PFSK-1 (cell line): ENCODE data around the gene XBP1.

ENCODE experiments used
- FOXP2 ChIP-seq: optimal IDR thresholded peaks from 2 replicates; pipeline ENCODE3; 2011; ENCODE audit warnings: borderline replicate concordance, control low read depth, inconsistent platforms; ENCODE audit not compliant: insufficient read depth; ENCODE audit errors: extremely low read length, extremely low read depth
- POLR2AphosphoS5 ChIP-seq: IDR thresholded peaks from 2 replicates; pipeline ENCODE4 v1.6.1; 2012; ENCODE audit warnings: low read depth, mild to moderate bottlenecking, control low read depth, low read length, moderate library complexity
- REST ChIP-seq, 2 experiments: IDR thresholded peaks; 2 replicates each; pipeline versions ENCODE4 v1.6.1 to v1.8.0; 2011 to 2012; ENCODE audit warnings: low read depth in 2 of 2, low read length in 2 of 2, control low read depth in 1 of 2, inconsistent platforms in 1 of 2, mild to moderate bottlenecking in 1 of 2, moderate library complexity in 1 of 2; ENCODE audit not compliant: insufficient read depth in 1 of 2
- SIN3A ChIP-seq: IDR thresholded peaks from 2 replicates; pipeline ENCODE4 v1.6.1; 2012; ENCODE audit warnings: mild to moderate bottlenecking, low read length, moderate library complexity, borderline replicate concordance; ENCODE audit not compliant: insufficient read depth
- TAF1 ChIP-seq: IDR thresholded peaks from 2 replicates; pipeline ENCODE4 v1.6.1; 2012; ENCODE audit warnings: low read length, control low read depth, borderline replicate concordance; ENCODE audit not compliant: insufficient read depth

- no peak for TF ChIP-seq POLR2AphosphoS5
- TF ChIP-seq SIN3A, result no peak
- TF ChIP-seq REST (IDR thresholded peaks at IDR 0.05; ENCODE audit: insufficient read depth in 1 of 2, low read depth in 2 of 2, low read length in 2 of 2), result no peak
- no peak for TF ChIP-seq TAF1
- no peak for TF ChIP-seq FOXP2
Observed at GRCh38 chr22:28771195-28771791, 29.1 kb downstream of the XBP1 start.
